Neural progenitor cell (in vitro differentiated cells): ENCODE measurements around the gene TRRAP. TPM values are rescaled to one million over a fixed set of nuclear protein-coding genes. Genes with fewer than 3 reads are reported as not detected.

Source experiments
- DNase-seq: peaks from one replicate; pipeline ENCODE4 v3.0.0-alpha.2; 2016; ENCODE audit warnings: low spot score
- H2AFZ ChIP-seq: fragments of 200-600 bp; sonication (generic); replicated peaks from 2 replicates; pipeline ENCODE4 v1.6.1; 2016; ENCODE audit warnings: antibody characterized with exemption
- H3F3A ChIP-seq: fragments of 200-600 bp; sonication (generic); 2 replicates; pipeline ENCODE4 v1.6.1; 2016; ENCODE audit warnings: antibody characterized with exemption, low read depth
- H3K27ac ChIP-seq: fragments of 200-600 bp; sonication (generic); 2 replicates; pipeline ENCODE4 v1.5.1; 2016; ENCODE audit warnings: mild to moderate bottlenecking
- H3K27me3 ChIP-seq: fragments of 200-600 bp; sonication (generic); 2 replicates; pipeline ENCODE4 v1.6.1; 2016; ENCODE audit warnings: mild to moderate bottlenecking, moderate library complexity
- H3K36me3 ChIP-seq: fragments of 200-600 bp; sonication (generic); 2 replicates; pipeline ENCODE4 v1.5.1; 2016
- H3K4me1 ChIP-seq: fragments of 200-600 bp; sonication (generic); 2 replicates; pipeline ENCODE4 v1.6.1; 2016; ENCODE audit warnings: mixed run types
- H3K4me2 ChIP-seq: fragments of 200-600 bp; sonication (generic); 2 replicates; pipeline ENCODE4 v1.6.1; 2016
- H3K4me3 ChIP-seq: fragments of 200-600 bp; sonication (generic); 2 replicates; pipeline ENCODE4 v1.5.1; 2016
- H3K79me2 ChIP-seq: fragments of 200-600 bp; sonication (generic); 2 replicates; pipeline ENCODE4 v1.6.1; 2016; ENCODE audit warnings: low read depth
- H3K9ac ChIP-seq: fragments of 200-600 bp; sonication (generic); 2 replicates; pipeline ENCODE4 v1.6.1; 2016
- H3K9me3 ChIP-seq: fragments of 200-600 bp; sonication (generic); 2 replicates; pipeline ENCODE4 v1.5.1; 2016; ENCODE audit warnings: low read depth
- H4K20me1 ChIP-seq: fragments of 200-600 bp; sonication (generic); 2 replicates; pipeline ENCODE4 v1.6.1; 2016; ENCODE audit warnings: low read depth
- H3K27ac Mint-ChIP-seq: 3 replicates; pipeline ENCODE4 v1.8.0; 2021; ENCODE audit warnings: mixed read lengths
- H3K27me3 Mint-ChIP-seq: 2 replicates; pipeline ENCODE4 v1.8.0; 2022; ENCODE audit warnings: low read depth, mild to moderate bottlenecking, inconsistent platforms, moderate library complexity, mixed read lengths; ENCODE audit not compliant: insufficient read depth
- H3K36me3 Mint-ChIP-seq: 3 replicates; pipeline ENCODE4 v1.8.0; 2021; ENCODE audit warnings: mixed read lengths
- H3K4me1 Mint-ChIP-seq: 3 replicates; pipeline ENCODE4 v1.8.0; 2021; ENCODE audit warnings: mixed read lengths
- H3K4me3 Mint-ChIP-seq: 3 replicates; pipeline ENCODE4 v1.8.0; 2021; ENCODE audit warnings: mild to moderate bottlenecking, moderate library complexity, mixed read lengths
- H3K9me3 Mint-ChIP-seq: 3 replicates; pipeline ENCODE4 v1.8.0; 2020; ENCODE audit warnings: mixed read lengths
- CTCF ChIP-seq: fragments of 200-600 bp; sonication (generic); IDR thresholded peaks from 2 replicates; pipeline ENCODE4 v1.5.1; 2017; ENCODE audit warnings: antibody characterized with exemption, mild to moderate bottlenecking
- EZH2 ChIP-seq: fragments of 200-600 bp; sonication (generic); IDR thresholded peaks from 2 replicates; pipeline ENCODE4 v1.6.1; 2017; ENCODE audit warnings: antibody characterized with exemption, mild to moderate bottlenecking, moderate library complexity
- EZH2phosphoT487 ChIP-seq: fragments of 200-600 bp; sonication (generic); IDR thresholded peaks from 2 replicates; pipeline ENCODE4 v1.6.1; 2017; ENCODE audit warnings: antibody characterized with exemption
- total RNA-seq: library from RNA; depleted of rRNA; stranded (reverse); fragments of >200 nt; gene quantifications from 2 replicates; pipeline ENCODE4 v1.2.3, GENCODE V29; 2015; ENCODE audit warnings: low replicate concordance

Gene TRRAP
- total RNA-seq, 1 donor from 2014 or later: 19.9 TPM

GRCh38 chr7:98837630-98837972, 40.7 kb upstream of the TRRAP start:
- Histone ChIP-seq H4K20me1 (no peaks in the 10 kb centered on the region), H3F3A (peaks cover 17% of the 10 kb centered on the region), H3K4me2 (peak overlapping the region; percentile 43), H3K4me1 (peaks cover 8% of the 10 kb centered on the region), H3K36me3 (no peaks in the 10 kb centered on the region), H3K79me2 (no peaks in the 10 kb centered on the region), H3K27me3 (no peaks in the 10 kb centered on the region), H3K9ac (no peak overlapping the region), H2AFZ (no peak overlapping the region), H3K9me3 (no peaks in the 10 kb centered on the region), H3K4me3 (no peak overlapping the region), H3K27ac (peak overlapping the region; percentile 17)
- TF ChIP-seq CTCF (no peak), EZH2phosphoT487 (no peak), EZH2 (no peak)
- Mint-ChIP-seq H3K36me3 (no peaks in the 10 kb centered on the region), H3K27ac (no peak overlapping the region), H3K9me3 (no peaks in the 10 kb centered on the region), H3K27me3 (peaks cover 17% of the 10 kb centered on the region), H3K4me3 (no peak overlapping the region), H3K4me1 (peaks cover 19% of the 10 kb centered on the region)
- DNase-seq: no peak

GRCh38 chr7:98840096-98840495, 38.2 kb upstream of the TRRAP start:
- Histone ChIP-seq H3K36me3 (no peaks in the 10 kb centered on the region), H3F3A (peaks cover 17% of the 10 kb centered on the region), H3K9ac (no peak overlapping the region), H2AFZ (no peak overlapping the region), H3K4me2 (no peak overlapping the region), H3K27ac (no peak overlapping the region), H3K9me3 (no peaks in the 10 kb centered on the region), H3K4me3 (no peak overlapping the region), H3K4me1 (peaks cover 8% of the 10 kb centered on the region), H3K79me2 (no peaks in the 10 kb centered on the region), H4K20me1 (no peaks in the 10 kb centered on the region), H3K27me3 (no peaks in the 10 kb centered on the region)
- Mint-ChIP-seq H3K9me3 (no peaks in the 10 kb centered on the region), H3K27me3 (peaks cover 18% of the 10 kb centered on the region), H3K36me3 (no peaks in the 10 kb centered on the region), H3K4me3 (no peak overlapping the region), H3K4me1 (peaks cover 13% of the 10 kb centered on the region), H3K27ac (no peak overlapping the region)
- TF ChIP-seq EZH2phosphoT487 (no peak), CTCF (no peak), EZH2 (no peak)
- no peak for DNase-seq

- Histone ChIP-seq H3F3A (peaks cover 17% of the 10 kb centered on the region), H3K9ac (no peak overlapping the region), H2AFZ (no peak overlapping the region), H3K4me3 (no peak overlapping the region), H3K36me3 (no peaks in the 10 kb centered on the region), H3K4me2 (no peak overlapping the region), H3K27me3 (no peaks in the 10 kb centered on the region), H3K27ac (no peak overlapping the region), H3K79me2 (no peaks in the 10 kb centered on the region), H3K4me1 (peaks cover 8% of the 10 kb centered on the region), H4K20me1 (no peaks in the 10 kb centered on the region), H3K9me3 (no peaks in the 10 kb centered on the region)
- Mint-ChIP-seq H3K27me3 (peaks cover 17% of the 10 kb centered on the region), H3K27ac (no peak overlapping the region), H3K4me3 (no peak overlapping the region), H3K36me3 (no peaks in the 10 kb centered on the region), H3K9me3 (no peaks in the 10 kb centered on the region), H3K4me1 (peaks cover 12% of the 10 kb centered on the region)
- no peak for TF ChIP-seq CTCF
- TF ChIP-seq EZH2phosphoT487: no peak
- no peak for TF ChIP-seq EZH2
- no peak for DNase-seq
These were observed 37.6 kb upstream of the TRRAP start for GRCh38 chr7:98840722-98841121.
